ENCODE measurements around the gene SNX3. TPM values are rescaled to one million over a fixed set of nuclear protein-coding genes. Genes with fewer than 3 reads are reported as not detected.
"Not testable (repeated sequence)": the region's sequence is repeated elsewhere in the genome, so short reads cannot be mapped to it uniquely, and the experiment has no call there.

The SNX3 gene
- total RNA-seq, 1 experiment from 2014 or later, result 169 TPM

DNA sequence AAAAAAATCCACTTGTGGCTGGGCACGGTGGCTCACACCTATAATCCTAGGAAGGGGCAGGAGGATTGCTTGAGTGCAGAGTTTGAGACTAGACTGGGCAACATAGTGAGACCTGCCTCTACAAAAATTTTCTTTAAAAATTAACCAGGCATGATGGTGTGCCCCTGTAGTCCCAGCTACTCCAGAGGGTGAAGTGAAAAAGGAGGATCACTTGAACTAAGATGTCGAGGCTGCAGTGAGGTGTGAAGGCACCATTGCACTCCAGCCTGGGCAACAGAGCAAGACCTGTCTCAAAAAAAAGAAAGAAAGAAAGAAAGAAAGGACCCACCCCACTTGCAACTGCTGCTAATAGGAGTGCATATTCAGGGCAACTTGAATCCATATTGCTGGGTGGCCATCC, 13.7 kb upstream of the SNX3 start:
- DNase-seq (ENCODE audit: low read depth), result no peak
- in situ Hi-C loops (cut with HindIII; ENCODE audit: low pct_unique_long_range_greater_than_20kb, low sequenced_read_pairs), result no loop called here

DNA sequence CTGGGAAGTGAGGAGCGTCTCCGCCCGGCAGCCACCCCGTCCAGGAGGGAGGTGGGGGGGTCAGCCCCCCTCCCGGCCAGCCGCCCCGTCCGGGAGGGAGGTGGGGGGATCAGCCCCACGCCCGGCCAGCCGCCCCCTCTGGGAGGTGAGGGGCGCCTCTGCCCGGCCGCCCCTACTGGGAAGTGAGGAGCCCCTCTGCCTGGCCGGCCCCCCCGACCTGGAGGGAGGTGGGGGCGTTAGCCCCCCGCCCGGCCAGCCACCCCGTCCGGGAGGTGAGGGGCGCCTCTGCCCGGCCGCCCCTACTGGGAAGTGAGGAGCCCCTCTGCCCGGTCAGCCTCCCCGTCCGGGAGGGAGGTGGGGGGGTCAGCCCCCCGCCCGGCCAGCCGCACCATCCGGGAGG, 9.1 kb upstream of the SNX3 start:
- in situ Hi-C loops (cut with HindIII; ENCODE audit: low pct_unique_long_range_greater_than_20kb, low sequenced_read_pairs); DNase-seq (ENCODE audit: low read depth): not testable (repeated sequence)

DNA sequence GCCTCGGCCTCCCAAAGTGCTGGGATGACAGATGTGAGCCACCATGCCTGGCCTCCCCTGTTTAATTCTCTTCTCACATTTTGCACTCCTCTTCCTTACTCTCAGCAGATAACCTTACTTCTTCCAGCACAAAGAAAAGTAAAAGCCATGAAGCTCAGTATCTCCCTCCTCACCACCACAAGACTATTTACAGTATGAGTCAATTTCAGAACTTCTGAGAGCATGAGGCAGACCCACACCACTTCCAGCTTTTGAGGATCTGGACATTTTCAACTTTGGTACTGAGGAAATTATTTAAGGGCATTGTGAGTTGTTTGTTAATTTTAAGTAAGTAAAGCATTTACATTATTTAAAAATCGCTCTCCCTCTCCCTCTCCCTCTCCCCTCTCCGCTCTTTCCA, 8.0 kb upstream of the SNX3 start:
- no peak for DNase-seq (ENCODE audit: low read depth)
- in situ Hi-C loops (cut with HindIII; ENCODE audit: low pct_unique_long_range_greater_than_20kb, low sequenced_read_pairs), result no loop called here

DNA sequence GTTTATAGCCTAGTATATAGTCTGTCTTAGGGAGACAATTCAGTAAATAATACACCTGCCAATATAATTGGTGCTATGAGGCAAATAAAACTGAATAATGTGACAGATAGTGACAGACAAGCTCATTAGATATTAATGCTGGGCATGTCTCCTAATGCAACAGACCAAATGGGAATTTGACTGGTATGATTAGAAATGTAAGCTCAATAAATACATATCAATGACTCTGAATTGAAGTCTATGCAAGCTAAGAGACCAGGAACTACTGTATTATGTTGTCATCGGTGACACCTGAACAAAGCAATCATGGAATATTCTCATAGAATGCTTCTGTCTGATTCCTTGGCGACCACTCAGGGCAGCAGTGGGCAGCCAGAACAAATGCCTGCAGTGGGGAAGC, 2.5 kb upstream of the SNX3 start:
- no peak for DNase-seq (ENCODE audit: low read depth)
- in situ Hi-C loops (cut with HindIII; ENCODE audit: low pct_unique_long_range_greater_than_20kb, low sequenced_read_pairs), result no loop called here

DNA sequence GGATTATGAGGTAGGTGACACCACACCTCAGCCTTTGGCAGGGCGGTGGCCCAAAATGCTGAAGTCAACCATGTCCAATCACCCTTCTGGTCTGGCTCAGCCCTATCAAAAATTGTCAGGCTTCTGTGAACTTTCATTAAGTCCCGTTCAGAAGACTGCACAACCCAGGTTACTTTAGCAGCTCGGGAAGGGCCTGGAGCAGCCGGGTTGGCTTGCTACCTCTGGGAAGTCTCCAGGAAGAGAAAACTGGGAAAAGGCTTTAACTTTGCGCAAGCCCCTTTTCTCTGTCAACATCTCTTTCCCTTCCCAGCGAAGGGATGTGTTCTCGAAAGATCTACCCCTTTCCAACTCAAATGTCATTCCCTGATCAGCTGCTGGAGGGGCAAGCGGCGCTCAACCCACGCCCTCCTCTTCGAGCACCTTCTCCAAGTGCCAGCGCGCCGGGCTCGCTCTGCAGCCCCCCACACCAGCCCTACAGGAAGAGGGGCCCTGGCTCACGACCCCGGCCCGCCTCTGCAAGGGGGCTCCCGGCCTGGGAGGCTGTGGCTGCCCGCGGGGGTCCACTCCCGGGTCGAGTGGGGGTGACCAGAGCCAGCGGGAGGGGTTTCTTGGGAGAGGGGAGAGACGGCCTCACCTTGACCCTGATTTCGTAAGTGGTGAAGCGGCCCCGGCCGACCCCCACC, 573 bp downstream of the SNX3 start:
- in situ Hi-C loops (cut with HindIII; ENCODE audit: low pct_unique_long_range_greater_than_20kb, low sequenced_read_pairs), result no loop called here
- peak; percentile 43 for DNase-seq (ENCODE audit: low read depth)

DNA sequence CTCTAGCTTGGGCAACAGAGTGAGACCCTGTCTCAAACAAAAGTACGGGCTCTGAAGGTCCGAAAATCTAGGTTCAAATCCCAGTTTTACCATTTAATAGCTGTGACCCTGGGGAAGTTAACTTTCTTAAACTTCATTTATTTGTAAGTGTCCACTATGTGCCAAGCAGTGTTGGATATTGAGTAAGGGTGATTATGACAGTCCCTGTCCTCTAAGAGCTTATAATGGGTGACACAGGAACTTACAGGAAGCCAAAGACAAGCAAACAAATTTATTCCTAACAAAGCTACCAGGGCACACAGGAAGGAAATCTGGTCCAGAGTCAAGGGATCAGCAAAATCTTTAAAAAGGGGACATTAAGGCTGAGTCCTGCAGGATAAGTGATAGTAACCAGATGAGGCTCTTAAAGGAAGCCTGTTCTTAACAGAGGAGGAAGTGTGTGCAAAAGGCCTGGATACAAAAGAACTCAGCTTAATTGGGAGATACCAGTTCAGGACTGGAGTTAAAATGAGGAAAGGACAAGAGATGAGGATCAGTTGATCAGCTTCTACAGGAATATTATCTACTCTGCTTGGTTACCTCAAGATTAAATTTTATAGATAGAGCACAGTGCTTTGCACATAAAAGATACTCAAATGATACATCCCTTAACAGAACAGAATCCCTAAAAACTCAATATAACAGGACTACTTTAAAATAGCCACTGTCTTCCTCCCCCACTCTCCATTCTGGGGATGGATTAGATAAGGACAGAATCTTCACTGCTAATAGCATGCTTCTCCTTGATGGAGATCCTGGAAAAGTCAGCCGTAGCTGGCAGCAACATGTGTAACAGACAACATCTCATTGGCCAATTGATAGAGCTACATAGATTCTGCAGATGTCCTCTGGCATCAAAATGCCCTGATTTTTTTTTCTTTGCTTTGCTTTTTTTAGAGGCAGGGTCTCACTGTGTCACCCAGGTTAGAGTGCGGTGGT, 6.1 kb downstream of the SNX3 start:
- no peak for DNase-seq (ENCODE audit: low read depth)
- in situ Hi-C loops (cut with HindIII; ENCODE audit: low pct_unique_long_range_greater_than_20kb, low sequenced_read_pairs), result no loop called here

DNA sequence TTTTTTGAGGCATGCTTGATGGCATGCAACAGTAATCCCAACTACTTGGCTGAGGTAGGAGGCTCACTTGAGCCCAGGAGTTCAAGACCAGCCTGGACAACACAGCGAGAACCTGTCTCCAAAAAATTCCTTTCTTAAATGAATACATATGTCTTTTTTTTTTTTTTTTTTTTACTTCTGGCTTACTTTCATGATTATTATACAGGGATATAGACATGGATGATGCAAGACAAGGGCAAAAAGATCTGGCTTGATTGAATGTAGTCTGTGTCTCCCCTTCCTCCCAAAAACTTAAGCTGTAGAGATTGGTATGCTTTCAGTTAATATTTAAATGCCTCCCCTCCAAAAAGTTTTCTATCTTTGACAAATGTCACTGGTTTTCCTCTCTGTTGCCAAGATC, 7.6 kb downstream of the SNX3 start:
- in situ Hi-C loops (cut with HindIII; ENCODE audit: low pct_unique_long_range_greater_than_20kb, low sequenced_read_pairs), result no loop called here

DNA sequence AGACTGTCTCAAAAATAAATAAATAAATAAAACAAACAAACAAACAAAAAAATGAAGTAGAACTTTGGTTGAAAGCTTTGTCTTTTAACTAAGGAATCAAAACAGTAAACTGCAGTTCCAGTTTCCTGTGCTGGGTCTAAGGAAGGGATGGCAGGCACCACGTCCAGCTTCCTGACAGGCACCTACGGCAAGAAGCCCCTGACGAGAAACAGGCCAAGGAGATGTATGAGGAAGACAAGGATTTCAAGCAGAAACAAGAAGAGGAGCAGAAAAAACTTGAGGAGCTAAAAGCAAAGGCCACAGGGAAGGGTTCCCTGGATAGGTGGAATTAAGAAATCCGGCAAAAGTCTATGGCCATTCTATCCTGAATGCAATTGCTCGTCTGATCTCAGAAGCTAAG, 8.8 kb downstream of the SNX3 start:
- in situ Hi-C loops (cut with HindIII; ENCODE audit: low pct_unique_long_range_greater_than_20kb, low sequenced_read_pairs), result no loop called here
- no peak for DNase-seq (ENCODE audit: low read depth)

More for the DNA sequence above, 7.6 kb downstream of the SNX3 start:
- DNase-seq (ENCODE audit: low read depth), result no peak

DNA sequence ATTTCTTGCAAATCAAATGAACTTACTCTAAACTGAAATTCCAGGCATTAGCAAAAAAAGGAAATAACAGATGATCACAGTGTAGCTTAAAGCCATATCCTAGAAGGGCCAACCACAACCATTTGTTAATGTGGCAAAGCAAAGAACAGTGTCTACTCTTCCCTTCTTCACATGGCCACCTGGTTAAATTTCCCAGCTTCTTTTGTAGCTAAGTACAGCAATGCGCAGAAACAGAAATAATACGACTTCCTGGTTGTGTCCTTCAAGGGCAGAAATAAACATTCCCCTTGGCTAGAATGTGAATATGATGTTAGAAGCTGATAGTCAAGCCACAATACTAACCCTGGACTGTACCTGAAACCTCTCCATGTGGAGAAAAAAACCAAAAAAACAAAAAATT, 9.6 kb downstream of the SNX3 start:
- DNase-seq (ENCODE audit: low read depth), result no peak
- in situ Hi-C loops (cut with HindIII; ENCODE audit: low pct_unique_long_range_greater_than_20kb, low sequenced_read_pairs), result no loop called here

DNA sequence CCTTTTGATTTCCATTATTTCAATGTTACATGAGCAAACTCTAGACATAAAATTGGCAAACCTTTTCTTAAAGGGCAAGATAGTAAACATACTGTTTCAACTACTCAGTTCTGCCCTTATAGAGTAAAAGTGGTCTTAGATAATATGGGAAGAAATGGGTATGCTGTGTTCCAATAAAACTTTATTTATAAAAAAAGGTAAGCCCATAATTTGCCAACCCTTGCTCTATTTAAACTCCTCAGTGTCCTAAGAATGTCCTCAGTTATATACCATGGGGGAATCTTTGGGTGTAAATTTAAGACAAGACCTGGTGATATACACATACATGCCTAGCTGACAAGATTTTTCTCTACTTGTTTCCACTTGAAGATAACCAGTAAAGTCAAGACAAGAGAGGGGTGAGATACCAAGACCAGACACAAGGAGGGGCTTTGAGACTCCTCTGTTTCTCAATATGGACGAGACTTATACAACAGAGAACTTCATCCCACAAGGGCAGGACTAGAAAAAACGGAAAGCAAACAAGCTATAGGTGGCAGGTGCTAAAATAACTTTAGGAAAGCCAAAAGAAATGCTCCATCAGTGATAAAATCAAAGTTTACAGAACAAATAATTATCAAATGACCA, 10.5 kb downstream of the SNX3 start:
- no peak for DNase-seq (ENCODE audit: low read depth)
- in situ Hi-C loops (cut with HindIII; ENCODE audit: low pct_unique_long_range_greater_than_20kb, low sequenced_read_pairs), result no loop called here

DNA sequence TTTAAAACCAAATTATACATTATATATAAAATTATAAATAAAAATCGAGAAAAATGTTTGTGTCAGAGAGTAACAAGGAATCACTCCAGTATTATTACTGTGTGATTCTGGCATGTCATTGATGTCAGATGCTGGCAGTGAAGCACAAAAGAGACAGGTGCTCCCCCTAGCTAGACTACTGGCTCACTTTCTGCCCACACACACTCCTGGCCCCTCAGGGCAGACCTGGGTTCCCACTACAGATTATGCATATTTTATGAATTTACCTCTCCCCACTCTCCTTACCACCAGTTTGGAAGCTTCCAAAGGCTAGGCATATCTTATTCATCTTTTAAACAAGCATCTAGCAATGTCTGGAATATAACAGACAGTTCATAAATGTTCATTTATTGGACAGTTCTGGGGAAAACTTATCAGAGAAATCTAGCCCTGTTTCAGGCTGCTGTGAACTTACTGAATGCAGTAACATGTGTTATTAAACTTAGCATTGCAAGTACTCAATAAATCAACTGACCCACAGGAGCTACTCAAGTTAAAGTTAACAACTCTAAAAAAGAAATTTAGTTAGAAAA, 12.8 kb downstream of the SNX3 start:
- in situ Hi-C loops (cut with HindIII; ENCODE audit: low pct_unique_long_range_greater_than_20kb, low sequenced_read_pairs), result no loop called here
- no peak for DNase-seq (ENCODE audit: low read depth)

DNA sequence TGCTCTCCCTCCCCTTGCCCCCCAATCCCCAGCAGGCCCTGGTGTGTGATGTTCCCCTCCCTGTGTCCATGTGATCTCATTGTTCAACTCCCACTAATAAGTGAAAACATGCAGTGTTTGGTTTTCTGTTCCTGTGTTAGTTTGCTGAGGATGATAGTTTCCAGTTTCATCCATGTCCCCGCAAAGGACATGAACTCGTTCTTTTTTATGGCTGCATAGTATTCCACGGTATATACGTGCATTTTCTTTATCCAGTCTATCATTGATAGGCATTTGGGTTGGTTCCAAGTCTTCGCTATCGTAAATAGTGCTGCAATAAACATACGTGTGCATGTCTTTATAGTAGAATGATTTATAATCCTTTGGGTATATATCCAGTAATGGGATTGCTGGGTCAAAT, 15.7 kb downstream of the SNX3 start:
- in situ Hi-C loops (cut with HindIII; ENCODE audit: low pct_unique_long_range_greater_than_20kb, low sequenced_read_pairs); DNase-seq (ENCODE audit: low read depth): not testable (repeated sequence)

DNA sequence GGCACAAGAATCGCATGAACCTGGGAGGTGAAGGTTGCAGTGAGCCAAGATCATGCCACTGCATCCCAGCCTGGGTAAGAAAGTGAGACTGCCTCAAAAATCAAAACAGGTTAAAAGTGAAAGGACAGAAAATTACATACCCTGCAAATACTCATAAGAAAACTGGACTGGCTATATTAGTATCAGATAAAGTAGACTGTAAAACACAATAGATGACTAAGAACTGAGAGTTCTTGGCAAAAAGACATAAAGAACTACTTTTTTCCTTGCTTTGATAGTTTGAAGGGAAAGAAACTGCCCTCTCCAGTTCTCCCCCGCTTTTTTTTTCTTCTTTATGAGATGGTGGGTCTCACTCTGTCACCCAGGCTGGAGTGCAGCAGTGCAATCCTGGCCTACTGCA, 17.0 kb downstream of the SNX3 start:
- in situ Hi-C loops (cut with HindIII; ENCODE audit: low pct_unique_long_range_greater_than_20kb, low sequenced_read_pairs), result no loop called here

DNA sequence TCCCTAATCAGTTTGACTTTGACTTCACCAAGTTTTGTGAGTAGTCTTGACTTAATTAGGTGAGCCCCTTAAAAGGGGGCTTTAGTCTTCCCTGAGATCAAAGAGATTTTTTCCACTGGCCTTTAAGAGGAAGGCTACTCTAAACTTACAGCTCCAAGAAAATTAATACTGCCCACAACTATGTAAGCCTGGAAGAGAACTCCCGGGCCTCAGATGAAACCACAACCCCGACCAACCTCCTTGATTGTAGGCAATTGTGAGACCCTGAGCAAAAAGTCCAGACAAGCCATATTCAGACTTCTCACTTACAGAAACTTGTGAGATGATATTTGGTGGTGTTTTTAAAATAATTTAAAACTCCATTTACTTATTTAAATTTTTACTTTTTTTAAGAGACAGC, 18.1 kb downstream of the SNX3 start:
- in situ Hi-C loops (cut with HindIII; ENCODE audit: low pct_unique_long_range_greater_than_20kb, low sequenced_read_pairs), result no loop called here
- DNase-seq (ENCODE audit: low read depth), result no peak

More for the DNA sequence above, 17.0 kb downstream of the SNX3 start:
- no peak for DNase-seq (ENCODE audit: low read depth)

DNA sequence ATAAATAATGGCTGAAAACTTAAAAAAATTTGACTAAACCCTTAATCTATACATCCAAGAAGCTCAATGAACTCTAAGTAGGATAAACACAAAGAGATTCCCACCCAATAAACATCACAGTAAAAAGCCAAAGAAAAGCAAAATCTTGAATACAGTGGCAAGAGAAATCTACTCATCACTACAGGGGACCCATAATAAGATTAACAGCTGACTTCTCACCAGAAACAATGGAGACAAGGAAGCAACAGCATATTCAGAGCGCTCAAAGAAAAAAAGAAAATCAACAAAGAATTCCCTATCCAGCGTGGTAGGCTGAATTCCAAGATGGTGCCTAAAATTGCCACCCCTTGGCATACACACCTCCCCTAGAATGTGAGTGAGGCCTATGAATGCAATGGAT, 18.6 kb downstream of the SNX3 start:
- no peak for DNase-seq (ENCODE audit: low read depth)
- in situ Hi-C loops (cut with HindIII; ENCODE audit: low pct_unique_long_range_greater_than_20kb, low sequenced_read_pairs), result no loop called here

DNA sequence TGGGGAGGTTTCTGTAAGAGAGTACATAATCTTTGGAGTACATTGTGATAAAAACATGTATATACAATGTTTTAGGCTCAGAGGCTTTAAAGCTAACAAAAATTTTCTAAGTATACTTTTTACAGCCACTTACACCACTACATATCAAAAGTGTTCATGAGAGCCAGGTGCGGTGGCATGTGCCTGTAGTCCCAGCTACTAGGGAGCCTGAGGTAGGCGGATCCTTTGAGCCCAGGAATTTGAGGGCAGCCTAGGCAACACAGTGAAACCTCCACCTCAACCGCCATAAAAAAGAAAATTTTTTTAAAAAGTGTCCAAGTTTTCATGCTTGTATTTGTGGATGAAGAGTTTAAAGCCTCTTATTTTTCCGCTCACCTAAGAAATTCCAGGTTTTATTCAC, 22.5 kb downstream of the SNX3 start:
- no peak for DNase-seq (ENCODE audit: low read depth)
- in situ Hi-C loops (cut with HindIII; ENCODE audit: low pct_unique_long_range_greater_than_20kb, low sequenced_read_pairs), result no loop called here

DNA sequence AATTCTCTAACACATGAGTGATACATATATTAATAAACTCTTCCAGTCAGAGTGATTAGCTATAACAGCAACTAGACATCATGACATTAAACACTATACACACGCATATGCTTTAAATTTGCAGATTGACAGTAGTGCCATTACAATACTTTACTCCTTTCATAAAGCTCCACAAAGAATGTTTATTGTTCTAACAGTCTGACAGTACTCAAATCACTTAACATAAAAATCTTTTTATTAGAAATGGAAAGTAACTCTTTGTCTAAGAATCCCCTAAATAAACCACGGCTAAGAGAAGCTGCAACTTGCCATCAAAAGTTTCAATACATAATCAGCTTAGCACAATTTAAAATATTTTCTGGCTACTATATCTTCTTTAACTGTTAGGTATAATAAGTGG, 24.0 kb downstream of the SNX3 start:
- in situ Hi-C loops (cut with HindIII; ENCODE audit: low pct_unique_long_range_greater_than_20kb, low sequenced_read_pairs), result no loop called here

DNA sequence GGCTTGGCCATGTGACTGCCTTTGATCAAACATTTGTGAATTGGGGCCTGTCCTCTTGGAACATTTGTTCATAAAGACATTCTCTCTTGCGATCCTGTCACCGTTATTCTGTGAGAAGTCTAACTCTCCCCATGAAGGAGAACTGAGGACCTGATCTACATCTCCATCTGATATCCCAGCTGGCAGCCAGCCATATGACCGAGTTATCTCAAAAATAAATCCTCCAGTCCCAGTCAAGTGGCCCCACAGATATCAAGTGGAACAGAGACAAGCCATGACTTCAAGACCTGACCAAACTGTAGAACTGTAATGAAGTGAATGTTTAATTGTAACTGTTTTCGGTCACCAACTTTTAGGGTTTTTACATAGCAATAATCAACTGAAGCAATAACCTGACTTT, 25.7 kb downstream of the SNX3 start:
- in situ Hi-C loops (cut with HindIII; ENCODE audit: low pct_unique_long_range_greater_than_20kb, low sequenced_read_pairs), result no loop called here
- DNase-seq (ENCODE audit: low read depth), result no peak

More for the DNA sequence above, 24.0 kb downstream of the SNX3 start:
- DNase-seq (ENCODE audit: low read depth), result no peak

DNA sequence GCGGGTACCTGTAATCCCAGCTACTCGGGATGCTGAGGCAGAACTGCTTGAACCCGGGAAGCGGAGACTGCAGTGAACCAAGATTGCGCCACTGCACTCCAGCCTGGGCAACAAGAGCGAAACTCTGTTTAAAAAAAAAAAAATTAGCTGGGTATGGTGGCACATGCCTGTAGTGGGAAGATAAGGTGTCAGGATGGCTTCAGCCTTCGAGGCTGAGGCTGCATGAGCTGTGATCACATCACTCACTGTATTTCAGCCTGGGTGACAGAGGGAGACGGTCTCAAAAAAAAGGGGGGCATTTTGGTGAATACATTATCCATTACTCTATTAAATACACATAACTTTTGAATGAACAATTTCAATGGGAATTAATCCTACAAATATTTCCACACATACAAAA, 32.4 kb downstream of the SNX3 start:
- in situ Hi-C loops (cut with HindIII; ENCODE audit: low pct_unique_long_range_greater_than_20kb, low sequenced_read_pairs), result no loop called here
- DNase-seq (ENCODE audit: low read depth), result no peak

Measured in Caki2 (cell line).